HEK293 (cell line): ENCODE results near the gene FAM78B.

Experiments
- MEIS1 ChIP-seq: sonication (generic); formaldehyde crosslinking; IDR thresholded peaks from 2 replicates; pipeline ENCODE4 v1.8.1; 2022; ENCODE audit warnings: missing genetic modification reagents, mild to moderate bottlenecking, borderline replicate concordance
- TRIM28 ChIP-seq: IDR thresholded peaks from 2 replicates; pipeline ENCODE4 v1.6.1; 2011; ENCODE audit warnings: low read length, control low read depth, borderline replicate concordance
- ZBTB17 ChIP-seq: fragments of 450-650 bp; formaldehyde crosslinking; IDR thresholded peaks from 2 replicates; pipeline ENCODE4 v1.5.1; 2016; ENCODE audit warnings: missing biosample characterization, missing genetic modification characterization
- ZNF791 ChIP-seq: fragments of 450-650 bp; formaldehyde crosslinking; IDR thresholded peaks from 2 replicates; pipeline ENCODE4 v1.5.1; 2016; ENCODE audit warnings: missing biosample characterization, missing genetic modification characterization
- TF ChIP-seq, protein P1 (sequence below): fragments of 450-650 bp; formaldehyde crosslinking; IDR thresholded peaks from 2 replicates; pipeline ENCODE4 v1.5.1; 2016; ENCODE audit warnings: missing biosample characterization, missing genetic modification characterization

DNA sequence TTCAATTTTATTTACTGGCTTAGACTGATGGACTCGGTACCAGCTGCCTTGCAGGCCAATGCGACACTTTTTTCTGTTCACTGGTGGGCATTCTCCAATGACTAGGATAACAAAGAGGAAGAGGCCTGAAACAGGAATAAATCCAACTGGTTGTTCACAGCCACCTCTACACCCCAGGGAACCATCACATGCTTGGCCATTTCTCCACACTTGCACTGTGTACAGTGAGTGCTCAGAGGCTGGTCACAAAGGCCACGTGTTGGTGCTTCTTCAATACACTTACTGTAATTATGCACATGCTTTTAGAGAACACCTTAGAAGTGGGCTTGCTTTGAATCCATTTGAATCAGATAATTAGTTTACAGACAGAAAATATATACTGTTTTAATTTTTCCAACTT lies 113.4 kb downstream of the FAM78B start:
- TF ChIP-seq ZNF791 (tag by site-specific recombination) (no peak), MEIS1 (CRISPR knock-in tag) (no peak), ZBTB17 (tag by site-specific recombination) (no peak), TRIM28 (no peak)
- TF ChIP-seq, protein P1, sequence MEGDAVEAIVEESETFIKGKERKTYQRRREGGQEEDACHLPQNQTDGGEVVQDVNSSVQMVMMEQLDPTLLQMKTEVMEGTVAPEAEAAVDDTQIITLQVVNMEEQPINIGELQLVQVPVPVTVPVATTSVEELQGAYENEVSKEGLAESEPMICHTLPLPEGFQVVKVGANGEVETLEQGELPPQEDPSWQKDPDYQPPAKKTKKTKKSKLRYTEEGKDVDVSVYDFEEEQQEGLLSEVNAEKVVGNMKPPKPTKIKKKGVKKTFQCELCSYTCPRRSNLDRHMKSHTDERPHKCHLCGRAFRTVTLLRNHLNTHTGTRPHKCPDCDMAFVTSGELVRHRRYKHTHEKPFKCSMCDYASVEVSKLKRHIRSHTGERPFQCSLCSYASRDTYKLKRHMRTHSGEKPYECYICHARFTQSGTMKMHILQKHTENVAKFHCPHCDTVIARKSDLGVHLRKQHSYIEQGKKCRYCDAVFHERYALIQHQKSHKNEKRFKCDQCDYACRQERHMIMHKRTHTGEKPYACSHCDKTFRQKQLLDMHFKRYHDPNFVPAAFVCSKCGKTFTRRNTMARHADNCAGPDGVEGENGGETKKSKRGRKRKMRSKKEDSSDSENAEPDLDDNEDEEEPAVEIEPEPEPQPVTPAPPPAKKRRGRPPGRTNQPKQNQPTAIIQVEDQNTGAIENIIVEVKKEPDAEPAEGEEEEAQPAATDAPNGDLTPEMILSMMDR = no peak
